Astrocyte of the hippocampus (primary cell): ENCODE data around the gene TLNRD1.

ENCODE experiments used
- DNase-seq: peaks from one replicate; pipeline ENCODE4 v3.0.0; 2011; ENCODE audit warnings: low read depth, low spot score

TLNRD1 gene

DNA sequence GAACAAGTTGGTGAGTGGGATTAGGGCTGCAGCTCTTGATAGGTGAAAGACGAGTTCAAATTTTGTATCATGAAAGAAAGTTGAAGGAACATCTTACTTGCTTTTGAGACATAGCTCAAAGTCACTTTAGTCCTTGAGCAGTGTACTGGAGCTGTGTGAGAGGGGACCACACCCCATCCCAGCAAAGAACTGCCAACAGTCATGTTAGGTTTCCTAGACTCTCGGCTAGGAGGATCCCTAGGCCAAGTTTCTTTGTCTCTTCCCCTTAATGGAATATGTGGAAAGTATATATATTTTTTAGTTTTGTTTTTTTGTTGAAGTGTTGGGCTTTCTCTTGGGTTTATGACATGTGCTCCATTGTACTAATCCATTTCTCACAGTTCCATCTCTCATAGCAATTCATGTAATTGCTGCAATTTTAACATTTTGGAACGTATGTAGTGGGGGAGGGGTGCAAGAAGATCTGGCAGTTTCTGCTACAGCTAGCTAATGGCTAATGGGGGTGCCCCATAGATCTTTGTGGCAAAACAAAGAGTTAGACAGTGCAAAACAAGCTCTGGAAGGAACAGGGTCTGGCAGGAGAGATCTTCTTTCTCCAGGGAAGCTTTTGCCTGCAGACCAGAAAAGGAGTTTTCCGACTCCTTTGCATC is 25.1 kb downstream of the TLNRD1 start:
- no peak for DNase-seq

DNA sequence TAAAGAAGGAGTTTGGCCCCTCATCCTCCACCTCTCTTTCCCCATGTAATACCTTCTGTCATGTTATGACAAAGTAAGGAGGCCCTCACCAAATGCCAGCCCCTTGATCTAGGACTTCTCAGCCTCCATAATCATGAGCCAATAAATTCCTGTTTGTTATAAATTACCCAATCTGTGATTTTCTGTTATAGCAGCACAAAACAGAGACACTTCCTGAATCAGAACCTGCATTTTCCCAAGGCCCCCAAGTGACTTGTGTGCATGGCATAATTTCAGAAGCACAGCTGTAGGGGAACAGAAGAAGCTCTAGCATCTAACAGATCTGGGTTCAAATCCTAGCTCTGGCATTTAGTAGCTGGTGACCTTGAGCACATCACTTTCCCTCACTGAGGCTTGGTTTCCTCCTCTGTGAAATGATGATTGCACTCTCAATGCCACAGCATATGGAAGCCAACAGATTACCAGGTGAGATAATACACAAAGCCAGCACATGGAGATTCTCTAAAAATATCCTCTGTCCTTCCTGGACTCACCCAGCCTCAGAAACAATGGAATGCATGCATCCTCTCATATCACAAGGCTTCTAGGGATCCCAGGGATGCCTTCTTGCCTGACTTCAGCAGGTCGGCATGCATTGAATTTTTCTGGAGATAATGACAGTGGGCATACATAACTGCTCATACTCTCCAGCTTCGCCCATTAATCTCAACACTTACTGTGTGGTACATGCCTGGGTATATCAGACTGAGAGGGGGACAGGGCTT is 26.3 kb downstream of the TLNRD1 start:
- DNase-seq = no peak

DNA sequence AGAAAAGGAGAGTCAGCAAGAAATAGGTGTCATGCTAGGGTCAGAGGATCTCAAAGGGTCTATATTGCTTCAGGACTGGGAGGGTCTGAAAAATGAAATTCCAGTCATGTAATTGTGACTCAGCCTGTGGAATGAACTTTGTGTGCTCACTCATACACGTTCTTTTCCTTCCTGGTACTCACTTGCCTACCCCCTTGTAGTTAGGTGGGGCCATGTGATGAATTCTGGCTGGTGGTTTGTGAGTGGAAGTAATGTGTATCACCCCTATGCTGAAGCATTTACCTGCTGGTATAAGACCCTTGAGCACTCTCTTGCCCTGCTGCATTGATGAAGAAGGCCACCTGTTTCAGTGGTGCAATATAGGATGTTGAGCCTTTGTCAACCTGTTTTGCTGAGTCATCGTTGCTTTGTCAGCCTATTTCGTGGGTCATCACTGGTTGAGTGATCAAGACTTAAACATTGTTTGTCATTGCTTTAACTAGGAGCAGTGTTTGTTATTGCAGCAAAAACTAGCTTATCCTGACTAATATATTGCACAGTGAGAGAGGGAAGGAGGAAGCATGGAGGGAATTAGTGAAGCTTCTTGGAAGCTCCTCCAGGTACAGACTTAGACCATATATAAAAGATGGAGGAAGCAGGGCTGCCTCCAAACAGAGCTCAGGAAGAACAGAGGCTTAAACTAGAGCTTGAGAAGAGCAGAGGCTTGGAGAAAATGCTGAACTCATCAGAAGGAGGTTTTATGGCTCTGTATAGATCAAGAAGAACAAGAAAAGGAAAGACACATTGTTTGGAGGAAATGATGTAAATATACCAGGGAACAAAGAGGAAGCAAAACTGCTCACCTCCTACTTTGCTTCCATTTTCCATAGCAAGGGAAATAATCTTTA is 28.9 kb downstream of the TLNRD1 start:
- peak; percentile 7 for DNase-seq

DNA sequence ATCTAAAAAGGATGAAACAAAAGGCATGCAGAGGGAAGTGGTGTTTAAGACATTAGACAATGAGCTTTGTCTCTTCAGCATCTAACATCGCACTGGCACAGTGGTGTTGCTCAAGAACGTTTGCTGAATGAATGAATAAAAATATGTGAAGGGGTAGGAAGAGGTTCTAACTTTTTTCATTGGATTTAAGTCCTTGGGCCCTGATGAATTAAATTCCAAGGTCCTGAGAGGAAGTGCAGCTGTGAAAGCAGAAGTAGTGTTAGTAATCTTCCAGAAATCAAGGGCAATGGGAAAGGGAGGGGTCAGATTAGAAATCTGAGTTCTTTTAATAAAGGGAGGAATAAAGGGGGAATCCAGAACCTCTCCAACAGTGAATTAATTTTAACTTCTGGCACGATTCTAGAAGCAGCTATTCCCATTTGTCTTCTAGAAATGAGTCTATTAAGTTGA is 29.6 kb downstream of the TLNRD1 start:
- DNase-seq = no peak

DNA sequence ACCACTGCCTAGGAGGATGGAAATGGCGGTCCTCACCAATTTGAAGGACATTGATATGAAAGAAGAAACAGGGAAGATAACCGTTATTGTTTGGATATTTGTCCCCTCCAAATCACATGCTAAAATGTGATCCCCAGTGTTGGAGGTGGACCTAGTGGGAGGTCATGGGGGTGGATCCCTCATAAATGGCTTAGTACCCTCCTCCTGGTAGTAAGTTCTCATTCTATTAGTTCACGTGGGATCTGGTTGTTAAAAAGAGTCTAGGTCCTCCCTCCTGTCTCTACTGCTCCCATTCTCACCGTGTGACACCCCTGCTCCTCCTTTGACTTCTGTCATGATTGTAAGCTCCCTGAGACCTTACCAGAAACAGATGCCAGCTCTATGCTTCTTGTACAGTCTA is 30.5 kb downstream of the TLNRD1 start:
- no peak for DNase-seq

DNA sequence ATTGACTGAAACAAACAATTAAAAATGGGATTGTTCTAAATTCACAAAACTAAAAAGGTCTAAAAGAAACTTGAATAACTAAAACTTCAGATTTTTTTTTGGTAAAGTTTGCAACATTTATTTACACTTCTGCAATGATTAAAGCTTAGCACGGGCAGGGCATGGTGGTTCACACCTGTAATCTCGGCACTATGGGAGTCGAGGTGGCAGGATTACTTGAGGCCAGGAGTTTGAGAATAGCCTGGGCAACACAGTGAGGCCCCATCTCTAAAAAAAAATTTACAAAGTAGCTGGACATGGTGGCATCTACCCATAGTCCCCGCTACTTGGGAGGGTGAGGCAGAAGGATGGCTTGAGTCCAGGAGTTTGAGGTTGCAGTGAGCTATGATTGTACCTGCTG is 31.6 kb downstream of the TLNRD1 start:
- no peak for DNase-seq

DNA sequence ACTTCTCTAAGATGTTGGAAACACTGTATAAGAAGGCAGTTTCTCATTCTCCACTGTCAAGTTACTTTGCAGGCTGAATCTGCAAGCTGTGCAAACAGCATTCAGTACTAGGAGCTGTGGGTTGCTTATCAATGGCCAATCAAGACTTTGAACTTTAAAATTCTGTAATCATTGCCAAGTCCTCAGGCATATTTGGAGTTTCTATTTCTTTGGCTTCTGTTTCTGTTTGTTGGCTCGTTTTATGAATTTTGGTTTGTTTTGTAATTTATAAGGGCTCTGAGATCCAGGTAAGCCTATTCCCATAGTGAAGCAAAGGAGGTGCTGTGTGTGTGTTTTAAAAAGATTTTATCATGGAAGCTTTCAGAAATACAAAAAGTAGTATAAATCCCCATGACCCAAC is 32.1 kb downstream of the TLNRD1 start:
- DNase-seq = no peak

DNA sequence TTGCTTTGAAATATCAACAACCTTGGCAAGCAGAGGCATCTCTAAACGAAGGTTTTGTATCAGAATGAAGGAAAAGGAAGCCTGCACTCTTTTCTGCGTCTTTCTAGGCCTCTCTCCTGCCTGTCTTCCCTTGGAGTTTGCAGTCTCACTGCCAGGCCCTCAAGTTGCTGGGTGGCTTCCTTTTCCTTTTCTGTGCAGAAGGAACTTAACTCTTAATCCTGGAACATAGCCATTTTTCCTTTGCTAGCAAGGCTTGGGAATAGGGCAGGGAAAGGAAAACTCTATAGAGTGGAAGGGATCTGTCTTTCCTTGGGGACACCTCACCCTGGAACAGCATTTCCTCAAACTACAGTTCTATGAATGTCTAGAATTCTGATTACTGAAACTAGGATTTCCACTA is 32.8 kb downstream of the TLNRD1 start:
- no peak for DNase-seq

DNA sequence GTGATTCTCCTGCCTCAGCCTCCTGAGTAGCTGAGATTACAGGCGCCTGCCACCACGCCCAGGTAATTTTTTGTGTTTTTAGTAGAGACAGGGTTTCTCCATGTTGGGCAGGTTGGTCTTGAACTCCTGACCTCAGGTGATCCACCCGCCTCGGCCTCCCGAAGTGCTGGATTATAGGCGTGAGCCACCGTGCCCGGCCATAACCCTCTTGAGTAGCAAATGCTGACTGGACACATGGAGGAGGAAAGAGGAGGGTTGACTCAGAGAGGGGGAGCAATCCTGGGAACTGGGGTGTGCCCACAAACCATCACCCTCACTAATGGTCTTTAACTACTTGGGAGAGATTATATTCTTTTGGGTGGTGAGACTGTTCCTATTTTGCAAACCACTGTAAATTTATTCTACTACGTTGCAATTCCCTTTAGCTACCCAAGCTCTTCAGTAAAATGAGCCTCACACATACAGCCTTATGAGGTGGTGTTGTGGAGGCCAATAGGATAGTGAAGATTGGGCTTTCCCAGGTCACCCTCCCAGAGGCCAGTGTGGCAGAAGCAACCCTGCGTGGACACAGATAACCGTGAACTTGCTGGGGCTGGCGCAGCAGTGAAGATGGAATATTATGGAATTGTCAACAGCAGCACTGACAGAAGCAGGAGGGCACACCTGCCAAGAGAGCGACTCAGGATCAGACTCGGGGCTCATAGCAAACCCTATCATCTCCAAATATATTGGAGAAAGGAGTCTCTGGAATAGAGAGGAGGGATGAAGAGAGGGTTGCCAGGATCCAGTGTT is 37.4 kb downstream of the TLNRD1 start:
- DNase-seq = no peak

DNA sequence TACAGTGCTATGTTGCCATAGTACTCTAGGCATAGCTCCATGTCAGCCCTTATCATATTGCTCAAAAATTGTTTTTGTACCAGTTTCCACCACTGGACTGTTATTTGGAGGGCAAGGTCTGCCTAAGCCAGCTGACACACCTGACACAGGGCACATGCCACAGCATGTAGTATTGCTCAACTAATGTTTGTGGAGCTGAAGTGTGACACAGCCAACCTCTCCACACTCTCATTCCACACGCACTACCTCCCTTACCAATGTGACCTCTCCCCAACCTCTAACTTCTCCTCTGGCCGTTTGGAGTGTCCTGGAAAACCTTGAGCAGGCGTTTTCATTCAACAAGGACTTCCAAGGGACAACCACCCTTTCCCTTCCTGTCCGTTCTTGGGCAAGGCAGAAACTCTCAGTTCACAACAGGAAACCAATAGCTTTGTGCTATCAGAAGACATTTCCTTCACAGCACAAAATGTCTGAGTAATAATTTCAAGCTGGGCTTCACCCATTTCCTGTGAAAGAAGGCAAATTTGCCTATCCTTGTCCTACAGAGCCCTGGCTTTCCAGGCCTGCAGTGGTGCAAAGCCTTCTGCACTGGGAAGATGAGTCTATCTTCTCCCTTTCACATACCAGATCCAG is 38.4 kb downstream of the TLNRD1 start:
- no peak for DNase-seq

DNA sequence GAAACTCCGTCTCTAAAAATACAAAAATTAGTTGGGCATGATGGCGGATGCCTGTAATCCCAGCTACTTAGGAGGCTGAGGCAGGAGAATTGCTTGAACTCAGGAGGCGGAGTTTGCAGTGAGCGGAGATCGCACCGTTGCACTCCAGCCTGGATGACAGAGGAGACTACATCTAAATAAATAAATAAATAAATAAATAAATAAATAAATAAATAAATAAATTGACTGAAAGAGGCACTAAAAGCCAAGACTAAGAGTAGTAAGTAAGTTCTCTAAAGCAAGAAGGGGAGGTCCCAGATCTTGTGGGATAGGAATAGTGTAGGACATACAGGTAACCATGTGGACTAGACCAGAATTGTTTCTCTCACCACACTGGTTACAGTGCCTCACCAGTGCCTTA is 40.0 kb downstream of the TLNRD1 start:
- no peak for DNase-seq

DNA sequence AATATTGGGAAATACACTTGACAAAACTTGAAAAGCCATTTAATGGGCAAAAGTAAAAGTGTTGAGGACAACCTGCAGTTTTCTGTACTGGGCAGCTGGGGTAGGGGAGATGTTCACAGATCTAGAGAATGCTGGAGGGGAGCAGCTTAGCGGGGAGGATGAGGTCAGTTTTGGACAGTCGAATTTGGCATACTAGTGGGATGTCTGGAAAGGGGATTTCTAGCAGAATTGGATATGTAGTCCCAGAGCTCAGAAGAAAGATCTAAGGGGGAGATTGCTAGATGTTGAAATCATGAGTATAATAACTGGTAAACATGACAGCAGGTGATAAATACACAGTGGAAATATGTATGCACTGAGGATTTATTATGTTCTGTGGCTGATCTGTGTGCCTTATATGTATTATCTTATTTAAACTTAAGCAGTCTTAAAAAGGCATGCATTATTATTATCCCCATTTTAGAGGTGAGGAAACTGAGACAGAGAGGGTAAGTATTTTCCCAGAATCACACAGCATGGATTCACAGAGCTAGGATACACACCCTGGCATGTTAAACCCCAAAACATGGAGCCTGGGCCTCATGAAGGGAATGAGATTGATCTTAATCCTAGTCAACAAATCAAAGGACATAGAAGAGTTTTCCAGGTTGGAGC is 42.7 kb downstream of the TLNRD1 start:
- no peak for DNase-seq

DNA sequence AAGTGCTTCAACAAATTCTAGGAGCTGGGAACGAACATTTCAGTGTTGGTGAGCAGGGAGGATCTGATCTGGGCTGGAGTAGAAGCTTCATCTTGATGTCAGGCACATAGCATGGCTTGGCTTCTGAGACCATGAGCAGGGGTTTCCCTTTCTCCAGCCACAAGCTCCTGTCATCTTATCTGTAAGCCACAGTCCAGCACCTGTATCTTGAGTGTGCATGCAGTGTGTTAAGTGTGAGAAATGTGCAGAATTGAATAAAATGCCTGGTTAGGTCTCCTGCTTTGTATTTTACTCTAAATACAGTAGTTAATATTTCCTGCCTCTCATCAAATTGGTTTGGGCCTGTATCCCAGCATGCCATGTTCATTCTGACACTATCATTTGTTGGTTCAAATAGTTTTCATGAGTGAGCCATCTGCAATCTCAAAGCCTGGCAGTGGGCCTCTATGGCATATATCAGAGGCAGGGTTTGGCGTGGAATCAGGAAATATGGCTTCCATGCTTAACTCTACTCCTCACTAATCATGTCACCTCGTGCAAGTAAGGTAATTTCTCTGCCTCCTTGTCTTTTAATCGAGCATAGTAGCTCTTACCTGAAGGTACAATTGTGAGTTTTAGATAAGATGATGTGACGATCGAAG is 43.3 kb downstream of the TLNRD1 start:
- DNase-seq = no peak

DNA sequence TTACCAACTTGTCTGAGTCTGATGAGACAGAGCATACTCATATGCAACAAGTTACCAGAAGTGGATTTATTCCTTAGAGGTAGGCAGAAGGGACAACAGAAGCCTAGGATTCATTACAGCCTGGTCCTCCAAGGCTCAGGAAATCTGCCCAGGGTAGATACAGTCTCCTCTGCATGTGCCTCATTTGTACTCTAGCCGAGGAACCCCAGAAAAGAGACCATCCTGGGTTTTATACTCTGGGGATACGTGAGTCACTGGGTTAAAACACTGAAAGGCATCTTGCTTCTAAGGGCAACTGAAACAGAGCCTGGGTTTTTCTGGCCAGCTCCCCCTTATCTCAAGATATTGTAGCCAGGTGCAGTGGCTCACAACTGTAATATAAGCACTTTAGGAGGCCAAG is 45.6 kb downstream of the TLNRD1 start:
- DNase-seq = no peak

DNA sequence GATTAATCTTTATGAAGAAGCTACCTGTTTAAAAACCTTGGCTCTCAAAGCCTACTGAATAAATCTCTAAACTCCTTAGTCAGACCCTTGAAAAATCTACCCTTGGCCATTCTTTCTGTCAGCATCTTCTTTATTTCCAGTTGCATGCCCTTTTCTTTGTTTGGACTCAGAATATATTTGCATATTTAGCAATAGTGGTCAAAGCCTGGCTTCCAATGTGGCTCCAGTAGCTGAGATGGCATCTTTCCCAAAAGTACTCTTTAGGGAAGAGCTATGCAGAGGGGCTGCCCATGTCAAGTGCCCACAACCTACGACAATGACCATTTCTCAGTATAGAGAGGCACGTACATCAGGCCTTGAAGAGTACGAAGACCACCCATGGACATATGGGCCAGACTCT is 47.2 kb downstream of the TLNRD1 start:
- peak; percentile 69 for DNase-seq

DNA sequence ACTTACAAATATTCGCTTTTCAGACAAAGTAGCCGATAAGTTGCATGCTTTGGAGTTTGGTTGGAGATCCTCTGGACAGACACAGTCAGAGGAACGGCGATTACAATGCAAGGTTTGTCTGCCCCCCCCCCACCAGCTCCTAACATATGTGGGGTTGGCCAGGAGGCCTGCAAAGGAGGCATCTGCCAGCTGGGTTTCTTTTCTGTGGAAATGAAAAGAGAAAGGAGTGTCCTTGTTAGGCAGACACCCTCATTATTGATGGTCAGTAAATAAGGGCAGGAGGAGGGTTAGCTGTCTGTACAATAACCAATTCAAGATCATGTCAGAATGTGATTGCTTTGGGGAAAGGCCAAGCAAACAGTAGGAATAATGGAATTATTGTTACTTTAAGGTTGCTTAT is 49.1 kb downstream of the TLNRD1 start:
- no peak for DNase-seq

DNA sequence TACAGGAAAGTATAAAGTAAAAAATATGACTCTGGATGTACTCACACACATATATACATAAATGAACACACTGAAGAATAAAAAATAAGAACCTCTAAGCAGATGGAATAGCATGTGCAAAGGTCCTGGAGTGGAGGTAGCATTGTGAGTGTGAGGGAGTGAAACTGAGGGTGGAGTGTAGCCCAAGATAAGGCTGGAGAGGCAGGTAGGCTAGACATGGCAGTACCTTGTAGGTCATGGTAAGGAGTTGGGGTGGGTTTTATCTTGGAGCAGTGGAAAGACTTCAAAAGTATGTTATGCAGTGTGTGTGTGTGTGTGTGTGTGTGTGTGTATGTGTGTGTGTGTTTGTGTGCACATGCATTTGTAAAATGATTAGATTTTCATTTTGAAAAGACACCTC is 49.5 kb downstream of the TLNRD1 start:
- no peak for DNase-seq

DNA sequence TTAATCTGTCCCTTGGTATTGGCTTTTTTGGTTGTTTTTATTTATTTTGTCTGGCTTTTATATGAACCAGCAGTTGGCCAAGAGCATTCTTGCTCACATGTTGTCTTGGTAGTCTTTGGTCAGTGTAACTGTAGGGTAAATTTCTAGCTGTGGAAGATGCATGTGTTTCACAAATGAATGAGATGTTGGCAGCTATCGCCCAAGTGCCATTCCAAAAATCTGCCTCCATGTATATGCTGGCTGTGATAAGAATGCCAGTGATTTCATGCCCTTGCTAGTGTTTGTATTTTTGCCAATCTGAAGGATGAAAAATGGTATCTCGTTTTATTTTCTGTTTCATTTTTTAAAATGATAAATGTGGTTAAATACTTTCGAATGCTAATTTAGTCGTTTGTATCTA is 50.1 kb downstream of the TLNRD1 start:
- DNase-seq = no peak

DNA sequence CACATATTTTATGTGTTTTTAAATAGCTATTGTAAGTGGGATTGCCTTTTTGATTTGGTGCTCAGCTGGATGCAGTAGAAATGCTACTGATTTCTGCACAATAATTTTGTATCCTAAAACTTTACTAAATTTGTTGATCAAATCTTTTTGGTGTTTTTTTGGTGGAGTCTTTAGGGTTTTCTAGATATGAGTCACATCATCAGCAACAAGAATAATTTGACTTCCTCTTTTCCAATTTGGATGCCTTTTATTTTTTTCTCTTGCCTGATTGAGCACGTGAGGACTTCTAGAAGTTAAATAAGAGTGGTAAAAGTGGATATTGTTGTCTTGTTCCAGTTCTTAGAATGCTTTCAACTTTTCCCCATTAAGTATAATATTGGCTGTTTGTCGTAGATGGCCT is 51.3 kb downstream of the TLNRD1 start:
- no peak for DNase-seq

DNA sequence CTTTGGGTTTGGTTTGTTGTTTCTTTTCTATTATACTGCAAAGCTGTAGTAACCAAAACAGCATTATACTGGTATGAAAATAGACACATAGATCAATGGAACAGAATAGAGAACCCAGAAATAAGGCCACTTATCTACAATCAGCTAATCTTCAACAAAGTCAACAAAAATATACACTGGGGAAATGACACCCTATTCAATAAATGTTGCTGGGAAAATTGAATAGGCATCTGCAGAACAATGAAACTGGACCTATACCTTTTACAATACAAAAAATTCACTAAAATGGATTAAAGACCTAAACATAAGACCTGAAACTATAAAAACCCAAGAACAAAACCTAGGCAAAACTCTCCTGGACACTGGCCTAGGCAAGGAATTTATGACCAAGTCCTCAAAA is 52.9 kb downstream of the TLNRD1 start:
- DNase-seq = no peak
